Cardiac muscle cell (in vitro differentiated cells and primary cell): ENCODE measurements around the gene REM2. TPM values are rescaled to one million over a fixed set of nuclear protein-coding genes. Genes with fewer than 3 reads are reported as not detected.

Source experiments
- DNase-seq, 2 donors: peaks; one replicate each; pipeline versions ENCODE4 v3.0.0 to v3.0.0-alpha.2; 2010 to 2017; ENCODE audit warnings: low read depth in 1 of 2, low spot score in 1 of 2
- H3K27ac ChIP-seq: fragments of 200-600 bp; sonication (generic); 2 replicates; pipeline ENCODE4 v1.5.1; 2016
- H3K27me3 ChIP-seq: fragments of 200-600 bp; sonication (generic); 2 replicates; pipeline ENCODE4 v1.6.0; 2016; ENCODE audit warnings: control low read depth
- H3K36me3 ChIP-seq: fragments of 200-600 bp; sonication (generic); 2 replicates; pipeline ENCODE4 v1.5.1; 2016; ENCODE audit warnings: control low read depth
- H3K4me1 ChIP-seq: fragments of 200-600 bp; sonication (generic); 2 replicates; pipeline ENCODE4 v1.8.1; 2017; ENCODE audit warnings: low read depth, mild to moderate bottlenecking, mixed run types
- H3K4me3 ChIP-seq: fragments of 200-600 bp; sonication (generic); 2 replicates; pipeline ENCODE4 v1.5.1; 2016; ENCODE audit warnings: mild to moderate bottlenecking
- H3K9me3 ChIP-seq: fragments of 200-600 bp; sonication (generic); 2 replicates; pipeline ENCODE4 v1.5.1; 2017; ENCODE audit warnings: low read depth, mild to moderate bottlenecking, control low read depth
- CTCF ChIP-seq: IDR thresholded peaks from 2 replicates; pipeline ENCODE4 v1.5.1; 2012; ENCODE audit warnings: low read depth, mild to moderate bottlenecking, low read length
- polyA plus RNA-seq: library from polyadenylated mRNA; unstranded; fragments of >200 nt; fragmentation: Nextera tagmentation; extraction: Ambion mirVana; gene quantifications from 2 replicates; pipeline ENCODE4 v1.2.1, GENCODE V29; 2016
- total RNA-seq: library from RNA; depleted of rRNA; stranded (reverse); fragments of >200 nt; gene quantifications from 2 replicates; pipeline ENCODE4 v1.2.3, GENCODE V29; 2016

REM2 gene
- total and polyA plus RNA-seq, 2 experiments from 2014 or later, result 2.7 to 5.1 TPM

GRCh38 chr14:22842211-22843122 lies 40.6 kb upstream of the REM2 start:
- no peaks in the 10 kb centered on the region for H3K9me3 ChIP-seq

GRCh38 chr14:22843123-22843925 lies 39.7 kb upstream of the REM2 start:
- Histone ChIP-seq H3K4me1 (peaks cover 9% of the 10 kb centered on the region), H3K9me3 (no peaks in the 10 kb centered on the region), H3K36me3 (no peaks in the 10 kb centered on the region), H3K27me3 (no peaks in the 10 kb centered on the region), H3K27ac (no peak overlapping the region), H3K4me3 (no peak overlapping the region)
- no peak for DNase-seq
- TF ChIP-seq CTCF, result no peak

More at GRCh38 chr14:22842211-22843122, 40.6 kb upstream of the REM2 start:
- Histone ChIP-seq H3K4me1 (peaks cover 11% of the 10 kb centered on the region), H3K36me3 (no peaks in the 10 kb centered on the region), H3K27me3 (no peaks in the 10 kb centered on the region), H3K27ac (no peak overlapping the region), H3K4me3 (no peak overlapping the region)
- no peak for TF ChIP-seq CTCF
- no peak for DNase-seq

- Histone ChIP-seq H3K27me3 (no peaks in the 10 kb centered on the region), H3K4me3 (no peak overlapping the region), H3K36me3 (no peaks in the 10 kb centered on the region), H3K27ac (no peak overlapping the region), H3K4me1 (peaks cover 5% of the 10 kb centered on the region), H3K9me3 (no peaks in the 10 kb centered on the region)
- DNase-seq, result no peak
- TF ChIP-seq CTCF, result no peak
These were observed 38.6 kb upstream of the REM2 start for GRCh38 chr14:22844221-22845102.

- DNase-seq, result no peak
- no peak overlapping the region for H3K27ac ChIP-seq
- no peaks in the 10 kb centered on the region for H3K27me3 ChIP-seq
- TF ChIP-seq CTCF, result no peak
- no peaks in the 10 kb centered on the region for H3K9me3 ChIP-seq
- H3K4me1 ChIP-seq, result peaks cover 5% of the 10 kb centered on the region
- H3K4me3 ChIP-seq, result no peak overlapping the region
- H3K36me3 ChIP-seq, result no peaks in the 10 kb centered on the region
These were observed 38.0 kb upstream of the REM2 start for GRCh38 chr14:22845103-22845394.
